ENCODE data around the gene TCP10L. TPM values are rescaled to one million over a fixed set of nuclear protein-coding genes. Genes with fewer than 3 reads are reported as not detected.

The TCP10L gene
- total RNA-seq, 4 donors from 2014 or later, result 0.19 to 5.6 TPM; not detected in 2

DNA sequence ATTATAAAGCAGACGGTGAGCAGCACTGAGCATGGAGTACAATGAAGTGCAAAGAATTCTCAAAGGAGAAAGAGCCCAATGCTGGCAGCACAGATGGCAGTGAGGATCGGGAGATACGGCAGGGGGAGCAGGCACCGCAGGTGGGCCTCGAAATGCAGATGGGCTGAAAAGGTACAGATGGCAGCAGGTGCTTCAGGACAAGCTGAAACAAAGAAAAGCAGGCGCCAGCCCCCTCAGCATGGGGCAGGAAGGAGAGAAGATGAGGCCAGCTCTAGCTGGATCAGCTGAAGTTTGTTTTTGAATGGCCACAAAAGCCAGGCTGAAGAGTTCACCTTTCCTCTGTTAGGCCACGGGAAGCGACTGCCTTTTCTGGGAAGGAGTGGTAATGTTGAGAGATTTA, 19.1 kb upstream of the TCP10L start:
- TF ChIP-seq POLR2A (IDR thresholded peaks at IDR 0.05), result no peak
- TF ChIP-seq, protein P1, sequence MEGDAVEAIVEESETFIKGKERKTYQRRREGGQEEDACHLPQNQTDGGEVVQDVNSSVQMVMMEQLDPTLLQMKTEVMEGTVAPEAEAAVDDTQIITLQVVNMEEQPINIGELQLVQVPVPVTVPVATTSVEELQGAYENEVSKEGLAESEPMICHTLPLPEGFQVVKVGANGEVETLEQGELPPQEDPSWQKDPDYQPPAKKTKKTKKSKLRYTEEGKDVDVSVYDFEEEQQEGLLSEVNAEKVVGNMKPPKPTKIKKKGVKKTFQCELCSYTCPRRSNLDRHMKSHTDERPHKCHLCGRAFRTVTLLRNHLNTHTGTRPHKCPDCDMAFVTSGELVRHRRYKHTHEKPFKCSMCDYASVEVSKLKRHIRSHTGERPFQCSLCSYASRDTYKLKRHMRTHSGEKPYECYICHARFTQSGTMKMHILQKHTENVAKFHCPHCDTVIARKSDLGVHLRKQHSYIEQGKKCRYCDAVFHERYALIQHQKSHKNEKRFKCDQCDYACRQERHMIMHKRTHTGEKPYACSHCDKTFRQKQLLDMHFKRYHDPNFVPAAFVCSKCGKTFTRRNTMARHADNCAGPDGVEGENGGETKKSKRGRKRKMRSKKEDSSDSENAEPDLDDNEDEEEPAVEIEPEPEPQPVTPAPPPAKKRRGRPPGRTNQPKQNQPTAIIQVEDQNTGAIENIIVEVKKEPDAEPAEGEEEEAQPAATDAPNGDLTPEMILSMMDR (IDR thresholded peaks at IDR 0.05), result no peak
- intact Hi-C loops (cut with DNase I), result loop anchor here (10.0 kb wide), 1 partner anchor 200 kb away; no protein-coding TSS in a partner anchor
- Histone ChIP-seq H3K4me1 (no peaks in the 10 kb centered on the region), H3K9me3 (no peaks in the 10 kb centered on the region), H3K27ac (no peak overlapping the region), H3K27me3 (no peaks in the 10 kb centered on the region), H3K36me3 (peaks cover 6 to 96% (median 45%) of the 10 kb centered on the region in 3 donors), H3K4me3 (no peak overlapping the region)
- DNase-seq, result no peak
- WGBS, 2 donors, result 76 to 87% methylated on average over 8 of the region's 8 CpGs

DNA sequence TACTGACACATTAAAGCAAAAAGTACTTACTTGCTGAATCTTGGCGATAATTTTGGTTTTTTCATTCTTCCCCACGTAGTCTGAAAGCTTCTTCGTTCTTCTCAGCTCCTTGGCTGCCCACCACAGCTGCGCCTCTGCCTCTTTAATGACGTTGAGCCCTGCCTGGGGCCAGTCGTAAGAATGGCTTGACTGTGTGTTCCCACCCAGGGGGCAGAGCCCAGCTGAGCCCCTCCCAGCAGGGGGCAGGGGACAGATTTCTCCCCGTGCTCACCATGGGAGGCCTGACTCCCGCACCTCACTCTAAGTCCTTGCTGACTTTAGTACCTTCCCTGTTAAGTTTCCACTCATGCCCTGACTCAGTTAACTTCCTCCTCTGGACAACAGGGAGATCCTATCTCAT, 17.8 kb upstream of the TCP10L start:
- no peaks in the 10 kb centered on the region for H3K9me3 ChIP-seq
- H3K36me3 ChIP-seq, result peaks cover 6 to 92% (median 45%) of the 10 kb centered on the region in 3 donors
- H3K4me1 ChIP-seq, result no peaks in the 10 kb centered on the region
- no peak for DNase-seq
- H3K27ac ChIP-seq, result no peak overlapping the region
- TF ChIP-seq POLR2A (IDR thresholded peaks at IDR 0.05), result no peak
- H3K4me3 ChIP-seq, result no peak overlapping the region
- 80 to 83% methylated on average over 8 of the region's 8 CpGs for WGBS, 2 donors
- no peaks in the 10 kb centered on the region for H3K27me3 ChIP-seq
- intact Hi-C loops (cut with DNase I), result loop anchor here (10.0 kb wide), 1 partner anchor 198 kb away; no protein-coding TSS in a partner anchor

DNA sequence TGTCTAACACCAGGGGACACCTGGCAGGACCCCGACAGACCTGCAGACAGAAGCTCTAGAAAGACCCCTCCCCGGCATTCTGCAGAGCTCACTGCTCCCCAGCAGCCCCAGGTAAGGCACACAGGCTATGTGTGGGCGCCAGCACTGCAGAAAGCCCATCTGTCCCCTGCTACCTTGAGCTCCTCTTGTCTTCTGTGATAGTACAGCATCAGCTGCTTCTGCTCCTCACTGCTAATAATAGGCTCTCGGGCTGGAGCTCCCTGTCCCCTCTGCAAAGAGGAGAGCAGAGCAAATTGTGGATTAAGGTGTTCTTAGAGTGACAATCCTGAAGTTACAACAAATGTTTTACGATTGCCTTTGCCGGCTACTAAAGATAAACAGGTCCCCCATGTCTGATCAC, 16.8 kb upstream of the TCP10L start:
- H3K4me1 ChIP-seq, result peaks cover 0 to 5% (median 3%) of the 10 kb centered on the region in 3 donors
- peaks cover 6 to 82% (median 45%) of the 10 kb centered on the region in 3 donors for H3K36me3 ChIP-seq
- DNase-seq, result no peak
- intact Hi-C loops (cut with DNase I), result loop anchor here (10.0 kb wide), 1 partner anchor 197 kb away; no protein-coding TSS in a partner anchor
- no peak overlapping the region for H3K4me3 ChIP-seq
- no peak overlapping the region for H3K27ac ChIP-seq
- TF ChIP-seq, protein P1 (IDR thresholded peaks at IDR 0.05), result no peak
- 87 to 94% methylated on average over 4 to 5 of the region's 6 CpGs for WGBS, 2 donors
- H3K9me3 ChIP-seq, result no peaks in the 10 kb centered on the region
- no peaks in the 10 kb centered on the region for H3K27me3 ChIP-seq

- Histone ChIP-seq H3K27ac (no peak overlapping the region), H3K4me3 (no peak overlapping the region), H3K27me3 (no peaks in the 10 kb centered on the region), H3K9me3 (no peaks in the 10 kb centered on the region), H3K4me1 (peaks cover 0 to 9% (median 3%) of the 10 kb centered on the region in 3 donors), H3K36me3 (peaks cover 6 to 56% (median 25%) of the 10 kb centered on the region in 3 donors)
- intact Hi-C loops (cut with DNase I), result no loop called here
- no peak for DNase-seq
- 75 to 84% methylated on average over 5 to 8 of the region's 8 CpGs for WGBS, 2 donors
- no peak for TF ChIP-seq POLR2A (IDR thresholded peaks at IDR 0.05)
- TF ChIP-seq, protein P1 (IDR thresholded peaks at IDR 0.05), result no peak
Observed at GRCh38 chr21:32599526-32599925, 14.2 kb upstream of the TCP10L start.

- TF ChIP-seq, protein P1 (IDR thresholded peaks at IDR 0.05), result no peak
- TF ChIP-seq POLR2A (IDR thresholded peaks at IDR 0.05), result no peak
- Histone ChIP-seq H3K4me3 (no peak overlapping the region), H3K27me3 (no peaks in the 10 kb centered on the region), H3K4me1 (peaks cover 0 to 9% (median 3%) of the 10 kb centered on the region in 3 donors), H3K9me3 (no peaks in the 10 kb centered on the region), H3K27ac (no peak overlapping the region), H3K36me3 (peaks cover 3 to 52% (median 21%) of the 10 kb centered on the region in 3 donors)
- intact Hi-C loops (cut with DNase I), result no loop called here
- DNase-seq, result no peak
- 62 to 82% methylated on average over 3 to 4 of the region's 5 CpGs for WGBS, 2 donors
Observed at GRCh38 chr21:32599091-32599490, 13.8 kb upstream of the TCP10L start.

GRCh38 chr21:32597205-32597604, 11.9 kb upstream of the TCP10L start:
- Histone ChIP-seq H3K27ac (peak overlapping the region in 1 of 4 donors; percentile 33), H3K4me3 (no peak overlapping the region), H3K27me3 (no peaks in the 10 kb centered on the region), H3K4me1 (peaks cover 0 to 9% (median 3%) of the 10 kb centered on the region in 3 donors), H3K9me3 (no peaks in the 10 kb centered on the region), H3K36me3 (peaks cover 0 to 33% (median 9%) of the 10 kb centered on the region in 3 donors)
- TF ChIP-seq, protein P1 (IDR thresholded peaks at IDR 0.05), result no peak
- TF ChIP-seq POLR2A (IDR thresholded peaks at IDR 0.05), result no peak
- no peak for DNase-seq
- 15 to 31% methylated on average over 5 to 6 of the region's 6 CpGs for WGBS, 2 donors
- intact Hi-C loops (cut with DNase I), result no loop called here

Data from esophagus squamous epithelium (tissue), 5 donors.